DMS 273 (cell line): Measurements from ENCODE around the gene UNC45B.
"Not testable (repeated sequence)": the region's sequence is repeated elsewhere in the genome, so short reads cannot be mapped to it uniquely, and the experiment has no call there.

Experiments
- DNase-seq: peaks from one replicate; lab custom pipeline; 2025; ENCODE audit not compliant: unreplicated experiment; lab: John Stamatoyannopoulos, UW

The UNC45B gene, protein sequence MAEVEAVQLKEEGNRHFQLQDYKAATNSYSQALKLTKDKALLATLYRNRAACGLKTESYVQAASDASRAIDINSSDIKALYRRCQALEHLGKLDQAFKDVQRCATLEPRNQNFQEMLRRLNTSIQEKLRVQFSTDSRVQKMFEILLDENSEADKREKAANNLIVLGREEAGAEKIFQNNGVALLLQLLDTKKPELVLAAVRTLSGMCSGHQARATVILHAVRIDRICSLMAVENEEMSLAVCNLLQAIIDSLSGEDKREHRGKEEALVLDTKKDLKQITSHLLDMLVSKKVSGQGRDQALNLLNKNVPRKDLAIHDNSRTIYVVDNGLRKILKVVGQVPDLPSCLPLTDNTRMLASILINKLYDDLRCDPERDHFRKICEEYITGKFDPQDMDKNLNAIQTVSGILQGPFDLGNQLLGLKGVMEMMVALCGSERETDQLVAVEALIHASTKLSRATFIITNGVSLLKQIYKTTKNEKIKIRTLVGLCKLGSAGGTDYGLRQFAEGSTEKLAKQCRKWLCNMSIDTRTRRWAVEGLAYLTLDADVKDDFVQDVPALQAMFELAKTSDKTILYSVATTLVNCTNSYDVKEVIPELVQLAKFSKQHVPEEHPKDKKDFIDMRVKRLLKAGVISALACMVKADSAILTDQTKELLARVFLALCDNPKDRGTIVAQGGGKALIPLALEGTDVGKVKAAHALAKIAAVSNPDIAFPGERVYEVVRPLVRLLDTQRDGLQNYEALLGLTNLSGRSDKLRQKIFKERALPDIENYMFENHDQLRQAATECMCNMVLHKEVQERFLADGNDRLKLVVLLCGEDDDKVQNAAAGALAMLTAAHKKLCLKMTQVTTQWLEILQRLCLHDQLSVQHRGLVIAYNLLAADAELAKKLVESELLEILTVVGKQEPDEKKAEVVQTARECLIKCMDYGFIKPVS

GRCh38 chr17:35147375-35147905, at the start of gene UNC45B:
Gene UNC45B (plus strand): TSS chr17:35147817. CDS start chr17:35148264, 447 bp downstream.
- DNase-seq: no peak

DNA sequence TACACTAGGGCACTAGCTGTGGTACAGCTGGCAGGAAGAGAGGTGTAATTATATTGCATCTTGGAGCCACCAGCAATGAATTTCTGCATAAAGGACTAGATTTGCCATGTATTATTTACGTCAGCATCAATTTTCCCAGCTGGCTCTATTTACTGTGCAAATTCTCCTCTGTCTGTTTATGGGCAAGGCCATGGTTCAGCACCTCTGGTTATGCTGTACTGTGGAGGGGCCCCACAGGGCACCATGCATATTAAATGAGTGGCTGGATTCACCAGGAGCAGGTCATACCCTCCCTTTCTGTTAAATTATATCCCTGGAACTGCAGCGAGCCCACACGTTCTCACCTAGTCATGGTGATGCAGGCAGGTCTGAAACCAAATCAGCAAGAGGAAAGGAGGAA, 47.7 kb upstream of the UNC45B start:
- DNase-seq: no peak

GRCh38 chr17:35101036-35101435, 46.6 kb upstream of the UNC45B start:
- no peak for DNase-seq

- no peak for DNase-seq
Measured at GRCh38 chr17:35101725-35102124, 45.9 kb upstream of the UNC45B start.

DNA sequence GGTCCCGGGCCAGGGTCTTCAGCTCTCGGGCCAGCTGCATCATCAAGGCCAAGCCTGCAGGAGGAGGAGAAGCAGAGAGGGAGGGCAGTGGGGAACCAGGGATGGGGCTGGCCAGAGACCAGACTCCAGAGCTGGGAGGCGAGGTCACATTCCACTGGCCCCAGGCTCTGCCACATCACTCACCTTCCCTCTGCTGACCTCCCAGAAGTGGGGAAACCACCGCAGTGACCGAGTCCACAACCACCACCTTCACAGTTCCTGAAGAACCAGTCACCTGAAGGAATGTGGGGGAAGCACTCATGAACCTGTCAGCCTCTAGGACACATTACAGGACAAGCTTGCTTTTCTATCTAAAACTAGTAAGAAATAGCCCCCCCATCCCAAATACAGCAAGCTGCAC, 44.3 kb upstream of the UNC45B start:
- DNase-seq: no peak

GRCh38 chr17:35104844-35105450, 42.7 kb upstream of the UNC45B start:
- no peak for DNase-seq

- DNase-seq: not testable (repeated sequence)
Measured at GRCh38 chr17:35110791-35111190, 36.8 kb upstream of the UNC45B start.

- no peak for DNase-seq
Measured at GRCh38 chr17:35116845-35117244, 30.8 kb upstream of the UNC45B start.

- DNase-seq: peak; percentile 41
Measured at GRCh38 chr17:35117984-35118383, 29.6 kb upstream of the UNC45B start.

- DNase-seq: peak; percentile 91
Measured at GRCh38 chr17:35119370-35120165, 28.0 kb upstream of the UNC45B start, which contains the start of gene RAD51D. Gene RAD51D (minus strand): TSS chr17:35119860. CDS start chr17:35119613, 247 bp downstream.

DNA sequence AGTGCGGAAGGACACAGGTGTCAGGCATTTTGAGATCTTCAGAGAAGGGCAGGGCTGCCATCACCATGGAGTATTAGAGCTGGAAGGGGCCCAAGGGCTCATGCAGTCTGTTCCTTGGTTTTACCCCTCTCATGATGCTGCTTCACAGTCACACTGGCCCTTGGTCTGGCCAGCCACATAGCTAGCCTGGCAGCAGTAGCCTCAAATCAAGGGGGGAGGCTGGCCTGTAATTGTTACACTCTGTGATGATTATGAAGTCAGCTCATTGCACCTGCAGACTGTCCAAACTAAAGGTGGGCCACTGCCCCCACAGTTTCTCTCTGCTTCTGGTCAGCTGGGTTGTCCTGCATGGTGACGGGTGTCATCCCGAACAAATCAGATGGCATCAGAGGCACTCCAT, 26.3 kb upstream of the UNC45B start, which contains the start of gene FNDC8:
FNDC8 (plus strand) TSS at position 301 of the 400 bp plus-strand sequence; CDS start at position 380, 79 bp downstream.
- no peak for DNase-seq

DNA sequence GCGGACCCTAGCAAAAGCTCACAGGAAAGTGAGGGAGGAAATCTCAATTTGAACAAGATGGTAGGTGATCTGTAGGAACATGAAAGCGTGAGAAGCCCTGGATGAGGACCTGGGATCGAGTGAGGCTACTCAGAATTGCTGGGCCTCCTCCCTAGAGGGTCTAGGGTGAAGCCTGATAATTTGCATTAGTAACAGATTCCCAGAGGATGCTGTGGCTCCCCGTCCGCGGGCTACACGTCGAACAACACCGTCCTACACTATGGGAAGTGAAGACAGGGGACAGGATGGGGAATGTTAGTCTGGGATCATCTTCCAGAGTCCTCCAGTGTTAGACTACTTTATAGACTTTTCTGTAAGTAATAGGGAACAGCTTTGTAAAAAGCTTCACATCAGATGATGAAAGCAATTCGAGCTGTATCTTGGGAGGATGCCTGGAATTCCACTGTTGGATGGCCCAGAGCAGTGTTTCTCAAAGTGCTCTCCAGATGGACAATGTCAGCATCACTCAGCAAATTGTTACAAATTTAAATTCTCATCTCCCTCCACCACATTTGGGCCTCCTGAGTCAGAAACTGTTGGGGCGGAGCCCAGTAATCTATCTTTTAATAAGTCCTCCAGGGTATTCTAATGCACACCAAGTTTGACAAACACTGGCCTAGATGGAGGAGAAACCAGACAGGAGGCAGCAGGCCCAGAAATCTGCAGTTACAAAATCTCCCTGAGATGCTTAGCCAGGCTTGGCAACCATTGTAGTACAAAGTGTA, 19.7 kb upstream of the UNC45B start:
- DNase-seq: peak; percentile 18

- no peak for DNase-seq
Measured at GRCh38 chr17:35129154-35129972, 18.3 kb upstream of the UNC45B start.

GRCh38 chr17:35129973-35130351, 17.7 kb upstream of the UNC45B start:
- no peak for DNase-seq

- DNase-seq: no peak
Measured at GRCh38 chr17:35130392-35130791, 17.2 kb upstream of the UNC45B start.

GRCh38 chr17:35132099-35132498, 15.5 kb upstream of the UNC45B start:
- no peak for DNase-seq

DNA sequence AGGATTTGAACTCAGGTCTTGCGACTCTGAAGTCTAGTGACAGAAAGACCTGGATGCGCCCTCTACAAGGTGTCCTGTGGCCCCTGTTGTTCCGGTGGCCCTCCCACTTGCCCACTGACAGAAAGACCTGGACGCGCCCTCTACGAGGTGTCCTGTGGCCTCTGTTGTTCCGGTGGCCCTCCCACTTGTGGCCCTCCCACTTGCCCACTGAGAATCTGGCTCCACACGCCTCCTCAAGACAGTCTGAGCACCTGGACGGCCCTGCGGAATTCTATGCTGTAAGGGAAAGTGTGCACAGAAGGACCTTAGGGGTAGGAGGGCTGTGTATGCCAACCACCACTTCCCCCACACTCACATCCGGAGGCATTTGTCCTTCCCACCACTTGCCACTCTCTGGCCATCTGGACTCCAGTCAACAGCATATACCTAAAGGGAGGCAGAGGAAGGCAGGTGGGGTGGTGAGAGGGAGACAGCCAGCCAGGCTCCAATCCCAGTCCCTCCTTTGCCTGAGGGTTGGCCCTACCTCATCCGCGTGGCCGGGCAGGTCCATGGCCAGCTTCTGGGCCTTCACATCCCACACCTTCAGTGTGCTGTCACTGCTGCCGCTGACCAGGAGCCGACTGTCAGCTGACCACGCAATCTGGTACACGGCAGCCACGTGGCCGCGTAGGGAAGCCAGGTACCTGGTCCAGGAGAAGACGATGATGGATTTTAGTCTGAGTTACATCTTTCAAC, 14.6 kb upstream of the UNC45B start:
- DNase-seq: no peak

DNA sequence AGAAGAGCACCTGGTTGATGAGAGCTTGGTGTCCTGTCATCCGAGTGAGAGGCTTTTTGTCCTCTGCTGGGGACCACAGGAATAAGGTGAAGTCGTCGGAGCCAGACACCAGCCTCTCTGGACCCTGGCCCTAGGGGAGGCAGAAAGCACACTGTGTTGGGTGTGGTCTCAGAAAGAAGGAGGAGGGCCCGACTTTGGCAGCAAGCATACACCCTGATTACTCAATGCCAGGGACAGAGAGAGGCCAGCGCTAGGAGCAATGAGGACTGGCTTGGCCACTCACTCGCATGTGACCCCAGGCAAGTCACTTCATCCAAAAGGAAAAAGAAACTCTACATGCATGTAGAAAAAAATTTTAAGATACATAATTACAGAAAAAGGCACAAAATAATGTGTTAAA, 12.3 kb upstream of the UNC45B start:
- DNase-seq: no peak
